ENCODE measurements around the gene HNRNPA3.

DNA sequence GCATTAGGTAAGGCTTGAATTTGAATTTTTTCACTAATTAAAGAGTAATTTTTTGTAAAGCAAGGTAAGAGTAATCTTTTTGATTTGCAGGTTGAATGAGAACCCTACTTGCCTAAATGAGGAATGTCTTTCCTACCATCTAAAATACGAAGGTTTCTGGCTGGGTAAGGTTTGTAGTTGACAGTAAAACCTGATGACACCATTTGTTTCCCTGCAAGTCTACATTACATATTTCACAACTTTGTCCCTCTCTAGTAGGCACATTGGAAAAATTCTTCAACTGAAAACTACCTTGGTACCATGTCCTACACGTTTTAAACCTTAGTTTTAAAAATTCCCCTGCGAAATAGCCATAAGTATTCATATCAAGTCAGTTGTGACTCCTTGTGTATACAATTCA is 9.4 kb downstream of the HNRNPA3 start:
- TF ChIP-seq, protein P1, sequence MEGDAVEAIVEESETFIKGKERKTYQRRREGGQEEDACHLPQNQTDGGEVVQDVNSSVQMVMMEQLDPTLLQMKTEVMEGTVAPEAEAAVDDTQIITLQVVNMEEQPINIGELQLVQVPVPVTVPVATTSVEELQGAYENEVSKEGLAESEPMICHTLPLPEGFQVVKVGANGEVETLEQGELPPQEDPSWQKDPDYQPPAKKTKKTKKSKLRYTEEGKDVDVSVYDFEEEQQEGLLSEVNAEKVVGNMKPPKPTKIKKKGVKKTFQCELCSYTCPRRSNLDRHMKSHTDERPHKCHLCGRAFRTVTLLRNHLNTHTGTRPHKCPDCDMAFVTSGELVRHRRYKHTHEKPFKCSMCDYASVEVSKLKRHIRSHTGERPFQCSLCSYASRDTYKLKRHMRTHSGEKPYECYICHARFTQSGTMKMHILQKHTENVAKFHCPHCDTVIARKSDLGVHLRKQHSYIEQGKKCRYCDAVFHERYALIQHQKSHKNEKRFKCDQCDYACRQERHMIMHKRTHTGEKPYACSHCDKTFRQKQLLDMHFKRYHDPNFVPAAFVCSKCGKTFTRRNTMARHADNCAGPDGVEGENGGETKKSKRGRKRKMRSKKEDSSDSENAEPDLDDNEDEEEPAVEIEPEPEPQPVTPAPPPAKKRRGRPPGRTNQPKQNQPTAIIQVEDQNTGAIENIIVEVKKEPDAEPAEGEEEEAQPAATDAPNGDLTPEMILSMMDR (conservative IDR thresholded peaks at IDR 0.05): no peak
- TF ChIP-seq EZH2 (IDR thresholded peaks at IDR 0.05; ENCODE audit: low read depth): no peak

Data from PC-9 (cell line).